Dedifferentiated amniotic fluid mesenchymal stem cell (primary cell): ENCODE results near the gene POLR3K.
"Not testable (repeated sequence)": the region's sequence is repeated elsewhere in the genome, so short reads cannot be mapped to it uniquely, and the experiment has no call there.

Source experiments
- DNase-seq: peaks from one replicate; pipeline ENCODE4 v3.0.0-alpha.2; 2016; ENCODE audit errors: extremely low spot score

Gene POLR3K

DNA sequence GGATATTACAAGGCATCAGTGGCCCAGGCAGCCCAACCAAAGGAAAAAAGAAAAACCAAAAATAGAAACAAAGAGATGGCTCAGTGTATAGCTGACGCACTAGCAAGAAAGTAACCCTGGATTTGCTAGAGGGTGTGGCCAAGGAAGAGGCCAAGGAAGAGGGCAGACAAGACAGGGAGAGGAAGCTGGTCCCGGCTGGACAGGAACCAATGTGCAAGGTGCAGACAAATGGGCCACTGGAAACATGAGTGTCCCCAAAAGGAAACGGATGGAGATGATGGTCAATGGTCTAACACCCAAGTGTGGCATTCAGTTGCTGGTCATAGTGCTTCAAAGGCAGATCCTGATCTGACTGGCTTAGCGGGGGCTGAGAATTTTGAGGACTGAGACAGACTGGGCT lies 10.7 kb downstream of the POLR3K start:
- DNase-seq: no peak

DNA sequence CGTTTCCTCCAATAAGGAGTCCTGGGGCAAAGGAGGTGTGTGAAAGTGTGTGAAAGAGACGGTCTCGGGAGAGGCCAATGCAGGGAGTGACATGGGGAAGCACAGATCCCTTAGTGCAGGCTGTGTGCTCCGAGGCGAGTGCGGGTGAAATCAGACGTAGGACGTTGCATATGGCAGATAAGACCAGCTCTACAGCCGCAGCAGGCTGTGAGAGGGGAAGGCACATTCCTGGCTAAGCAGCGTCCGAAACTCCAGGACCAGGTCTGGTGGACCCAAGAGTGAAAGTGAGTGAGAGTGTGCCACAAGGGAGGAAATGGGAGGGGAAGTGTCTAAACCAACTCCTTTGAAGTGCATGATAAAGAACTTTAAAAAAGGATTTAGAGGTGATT lies 11.3 kb downstream of the POLR3K start:
- no peak for DNase-seq

DNA sequence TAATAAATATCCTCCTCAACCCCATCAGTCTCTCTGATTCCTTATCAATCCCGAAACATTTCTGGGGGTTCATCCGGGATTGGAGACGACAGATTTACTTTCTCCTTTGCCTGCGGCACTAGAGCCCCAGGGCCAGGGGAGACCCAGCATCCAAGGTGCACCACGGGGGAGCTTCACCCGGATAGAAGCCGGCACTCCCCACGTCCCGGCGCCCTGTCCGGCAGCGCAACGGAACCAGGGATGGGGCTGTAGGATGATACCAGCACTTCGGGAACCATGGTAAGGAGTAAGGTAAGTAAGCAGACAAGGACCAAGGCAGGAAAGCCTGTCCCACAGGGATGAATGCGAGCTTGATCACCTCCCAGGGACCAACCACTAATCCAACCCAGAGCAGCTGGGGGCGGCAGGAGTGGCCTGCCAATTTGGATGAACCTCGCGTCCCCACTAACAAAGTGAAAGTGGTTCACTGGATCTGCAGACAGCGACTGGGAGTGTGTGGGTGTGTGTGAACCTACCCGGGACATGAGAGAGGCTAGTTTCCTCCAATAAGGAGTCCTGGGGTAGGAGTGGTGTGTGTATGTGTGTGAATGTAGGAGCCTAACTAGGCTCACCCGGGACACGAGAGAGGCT lies 11.9 kb downstream of the POLR3K start:
- no peak for DNase-seq

DNA sequence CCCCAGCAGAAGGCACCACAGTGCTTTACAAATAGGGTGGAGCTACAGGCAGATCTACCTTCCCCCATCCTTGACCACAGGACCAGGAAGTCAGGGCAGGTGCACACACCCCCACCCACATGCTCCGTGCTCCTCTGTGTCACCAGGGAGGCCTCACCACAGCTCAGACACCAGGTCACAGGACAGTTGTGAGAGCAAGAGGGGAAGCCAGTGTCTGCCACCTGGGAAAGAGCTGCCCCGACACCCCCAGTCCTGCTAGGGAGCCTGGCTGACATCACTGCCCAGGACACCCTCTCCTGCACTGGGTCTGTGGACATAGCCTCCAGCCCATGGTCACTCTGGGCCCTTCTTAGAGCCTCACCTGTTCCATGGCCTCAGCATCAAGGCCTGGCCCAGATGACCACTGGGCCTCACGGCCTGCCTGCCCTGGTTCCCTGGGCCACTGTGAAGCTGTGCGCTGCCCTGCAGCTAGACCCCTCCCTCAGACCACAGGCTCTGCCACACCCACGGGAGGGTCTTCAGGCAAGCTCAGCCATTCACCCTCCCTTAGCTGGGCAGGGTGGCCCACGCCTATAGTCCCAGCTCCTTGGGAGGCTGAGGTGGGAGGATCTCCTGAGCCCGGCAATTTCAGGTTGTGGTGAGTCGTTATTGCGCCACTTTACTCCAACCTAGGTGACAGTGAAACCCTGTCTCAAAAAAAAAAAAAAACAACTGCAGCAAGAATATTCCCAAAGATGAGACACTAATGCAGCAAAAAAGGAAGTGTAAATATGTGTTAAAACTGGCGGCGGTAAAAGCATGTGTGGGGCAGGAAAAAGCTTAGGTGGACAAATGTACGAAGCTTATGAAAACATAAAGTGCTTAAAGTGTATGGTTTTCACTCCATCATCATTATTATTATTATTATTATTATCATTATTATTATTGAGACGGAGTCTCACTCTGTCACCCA lies 14.2 kb downstream of the POLR3K start:
- no peak for DNase-seq

DNA sequence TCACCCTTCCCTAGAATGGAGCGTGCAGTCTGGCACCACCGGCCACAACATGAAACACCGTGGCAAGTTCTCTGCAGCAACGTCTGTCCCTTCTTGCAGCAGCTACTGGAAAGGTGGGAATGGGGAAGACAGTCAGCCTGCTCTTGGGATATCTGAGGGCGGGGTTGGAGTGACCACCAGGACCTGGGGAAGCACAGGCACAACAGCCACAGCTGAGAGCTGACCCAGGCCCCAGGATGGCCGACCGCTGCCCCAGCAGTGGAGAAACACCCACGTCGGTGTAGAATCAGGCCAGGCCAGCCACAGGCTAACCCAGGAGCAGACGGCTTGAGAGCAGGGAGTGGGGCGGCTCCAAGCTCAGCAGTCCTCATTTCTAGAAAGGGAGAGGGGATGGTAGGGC lies 15.2 kb downstream of the POLR3K start:
- not testable (repeated sequence) for DNase-seq

- DNase-seq: no peak
These were observed 15.9 kb downstream of the POLR3K start for GRCh38 chr16:37511-37910.

- DNase-seq: no peak
These were observed 16.9 kb downstream of the POLR3K start for GRCh38 chr16:36336-36984.

DNA sequence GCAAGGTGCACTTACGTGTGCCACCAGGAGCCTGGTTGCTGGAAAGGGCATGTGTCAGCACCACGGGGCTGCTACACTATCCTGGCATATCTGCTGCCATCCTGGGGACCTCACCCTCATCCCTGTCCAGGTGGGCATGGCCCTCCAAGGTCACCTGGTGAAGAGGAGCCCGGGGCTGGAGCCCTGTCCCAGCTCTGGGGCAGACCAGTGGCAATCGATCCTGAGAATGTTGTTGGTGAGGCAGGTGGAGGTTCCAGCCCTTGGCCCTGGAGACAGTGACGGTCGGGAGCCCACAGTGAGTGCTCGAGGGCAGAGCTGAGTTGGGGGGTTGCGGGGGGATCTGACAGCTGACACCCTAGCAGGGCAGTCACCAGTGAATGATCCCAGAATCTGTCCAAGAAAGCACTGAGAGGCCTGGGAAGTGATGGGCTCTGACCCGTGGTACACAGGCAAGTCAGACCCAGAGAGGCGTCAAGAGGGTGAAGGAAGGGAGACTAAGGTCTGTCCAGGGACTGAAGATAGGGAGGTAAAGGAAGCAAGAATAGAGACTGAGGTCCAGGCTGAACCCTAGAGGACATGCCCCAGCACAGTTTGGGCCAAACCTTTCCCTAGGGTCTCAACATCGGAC lies 17.6 kb downstream of the POLR3K start:
- DNase-seq: no peak

DNA sequence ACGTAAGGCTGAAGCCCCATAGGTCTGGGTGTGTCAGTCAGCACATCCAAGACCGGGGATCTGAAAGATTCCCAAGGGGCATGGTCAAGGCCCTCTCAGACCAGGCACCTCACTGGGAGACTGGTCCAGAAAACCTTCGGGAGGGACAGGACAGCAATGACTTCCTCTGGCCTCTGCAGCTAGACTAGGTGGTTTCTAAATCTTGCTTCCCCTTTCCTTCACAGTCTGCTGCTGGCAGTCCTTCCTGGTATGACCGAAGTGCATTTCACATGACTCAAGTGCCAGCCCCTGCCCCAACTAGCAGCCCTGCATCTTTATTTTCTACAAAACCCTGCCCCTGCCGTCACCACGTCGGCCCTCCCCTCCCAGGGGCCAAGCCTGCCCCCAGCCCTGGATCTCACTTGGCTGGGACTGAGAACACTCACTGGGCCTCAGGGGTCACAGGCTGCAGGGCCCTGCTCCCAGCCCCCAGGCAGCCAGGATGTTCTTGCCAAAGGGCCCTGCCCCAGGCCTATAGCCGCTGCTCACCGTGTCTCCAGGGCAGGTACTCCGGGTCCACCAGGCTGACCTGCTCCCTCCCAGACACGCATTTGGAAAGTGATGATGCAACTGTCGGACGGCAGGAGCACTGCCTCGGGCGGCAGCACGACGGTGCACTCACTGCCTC lies 18.3 kb downstream of the POLR3K start:
- DNase-seq: no peak

DNA sequence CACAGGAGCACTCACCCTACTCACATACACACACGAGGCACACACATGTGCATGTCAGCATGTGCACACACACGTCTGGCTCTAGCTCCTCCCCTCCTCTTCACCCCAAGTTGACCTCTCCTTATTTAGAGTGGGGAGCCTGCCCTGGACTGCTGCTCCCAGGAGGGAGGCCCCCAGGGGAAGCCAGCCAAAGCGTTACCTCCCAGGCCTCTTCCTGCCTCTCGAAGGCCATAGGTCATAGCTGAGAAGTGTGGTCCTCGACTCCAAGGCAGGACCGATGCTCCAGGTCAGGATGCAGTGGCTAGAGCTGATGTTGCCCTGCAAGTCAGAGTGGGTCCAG lies 18.8 kb downstream of the POLR3K start:
- no peak for DNase-seq

DNA sequence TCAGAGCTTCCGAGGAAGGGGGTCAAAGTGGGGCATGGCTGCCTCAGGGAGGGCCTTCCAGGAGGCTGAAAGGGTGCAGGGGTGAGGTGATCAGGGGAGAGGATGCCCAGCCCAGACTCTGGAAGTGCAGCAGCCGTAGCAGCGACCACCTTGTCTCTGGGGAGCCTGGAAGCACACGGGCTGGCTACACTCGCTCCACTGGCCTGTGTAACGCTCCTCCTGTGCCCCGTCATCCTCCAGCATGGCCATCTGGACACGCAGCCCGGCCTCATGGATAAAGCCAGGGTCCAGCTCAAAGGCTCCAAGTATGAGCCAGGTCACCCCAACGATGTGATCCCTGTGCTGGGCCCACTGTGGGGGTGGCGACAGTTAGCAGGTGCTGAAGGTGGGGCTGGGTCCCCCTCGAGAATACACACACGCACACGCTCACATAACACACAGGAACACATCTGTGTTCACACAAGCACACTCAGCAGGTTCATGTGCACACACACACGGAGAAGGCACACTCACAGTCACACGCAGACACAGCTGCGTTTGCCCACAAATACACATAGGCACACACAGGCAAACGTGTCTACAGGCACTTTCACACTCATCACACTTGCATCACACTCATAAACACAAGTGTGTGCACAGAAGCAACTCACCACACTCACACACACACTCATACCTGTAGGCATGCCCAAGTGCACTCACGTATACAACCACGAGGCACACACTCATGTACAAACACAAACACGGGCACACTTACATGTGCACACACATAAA lies 19.3 kb downstream of the POLR3K start:
- no peak for DNase-seq

DNA sequence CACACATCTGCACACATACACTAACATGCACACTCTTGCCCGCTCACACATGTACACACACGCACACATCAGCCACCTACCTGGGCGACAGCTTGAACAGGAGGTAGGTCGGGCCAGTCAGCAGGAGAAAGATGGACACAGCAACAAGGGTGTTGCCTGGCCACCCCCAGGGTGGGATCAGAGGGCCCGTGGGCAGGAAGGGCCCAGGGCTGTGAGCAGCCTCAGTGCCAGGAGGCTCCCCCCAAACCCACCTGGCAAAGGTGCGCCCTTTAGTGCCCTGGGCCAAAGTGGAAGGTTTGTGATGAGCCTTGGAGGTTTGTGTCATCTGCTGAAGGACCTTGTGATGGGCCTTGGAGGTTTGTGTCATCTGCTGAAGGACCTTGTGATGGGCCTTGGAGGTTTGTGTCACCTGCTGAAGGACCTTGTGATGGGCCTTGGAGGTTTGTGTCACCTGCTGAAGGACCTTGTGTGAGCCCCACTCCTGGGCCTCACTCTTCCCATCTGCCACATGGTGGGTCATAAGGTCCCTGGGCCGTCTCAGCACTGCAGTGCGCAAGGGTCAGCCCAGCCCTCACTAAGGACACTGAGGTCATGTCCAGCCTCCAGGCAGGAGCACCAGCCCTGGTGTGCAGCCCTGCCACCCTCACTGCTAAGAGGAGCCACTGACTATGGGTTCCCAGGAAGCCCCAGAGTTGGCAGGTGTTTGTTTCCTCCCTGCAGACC lies 20.1 kb downstream of the POLR3K start:
- not testable (repeated sequence) for DNase-seq

- not testable (repeated sequence) for DNase-seq
These were observed 22.8 kb downstream of the POLR3K start for GRCh38 chr16:30627-31026.

- DNase-seq: not testable (repeated sequence)
These were observed 27.5 kb downstream of the POLR3K start for GRCh38 chr16:25926-26348.

GRCh38 chr16:24151-24550 lies 29.3 kb downstream of the POLR3K start:
- not testable (repeated sequence) for DNase-seq

DNA sequence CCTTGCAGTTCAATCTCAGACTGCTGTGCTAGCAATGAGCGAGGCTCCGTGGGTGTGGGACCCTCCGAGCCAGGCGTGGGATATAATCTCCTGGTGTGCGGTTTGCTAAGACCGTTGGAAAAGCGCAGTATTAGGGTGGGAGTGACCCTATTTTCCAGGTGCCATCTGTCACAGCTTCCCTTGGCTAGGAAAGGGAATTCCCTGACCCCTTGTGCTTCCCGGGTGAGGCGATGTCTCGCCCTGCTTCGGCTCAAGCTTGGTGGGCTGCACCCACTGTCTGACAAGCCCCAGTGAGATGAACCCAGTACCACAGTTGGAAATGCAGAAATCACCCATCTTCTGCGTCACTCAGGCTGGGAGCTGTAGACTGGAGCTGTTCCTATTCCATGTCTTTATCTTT lies 32.5 kb downstream of the POLR3K start:
- DNase-seq: not testable (repeated sequence)

DNA sequence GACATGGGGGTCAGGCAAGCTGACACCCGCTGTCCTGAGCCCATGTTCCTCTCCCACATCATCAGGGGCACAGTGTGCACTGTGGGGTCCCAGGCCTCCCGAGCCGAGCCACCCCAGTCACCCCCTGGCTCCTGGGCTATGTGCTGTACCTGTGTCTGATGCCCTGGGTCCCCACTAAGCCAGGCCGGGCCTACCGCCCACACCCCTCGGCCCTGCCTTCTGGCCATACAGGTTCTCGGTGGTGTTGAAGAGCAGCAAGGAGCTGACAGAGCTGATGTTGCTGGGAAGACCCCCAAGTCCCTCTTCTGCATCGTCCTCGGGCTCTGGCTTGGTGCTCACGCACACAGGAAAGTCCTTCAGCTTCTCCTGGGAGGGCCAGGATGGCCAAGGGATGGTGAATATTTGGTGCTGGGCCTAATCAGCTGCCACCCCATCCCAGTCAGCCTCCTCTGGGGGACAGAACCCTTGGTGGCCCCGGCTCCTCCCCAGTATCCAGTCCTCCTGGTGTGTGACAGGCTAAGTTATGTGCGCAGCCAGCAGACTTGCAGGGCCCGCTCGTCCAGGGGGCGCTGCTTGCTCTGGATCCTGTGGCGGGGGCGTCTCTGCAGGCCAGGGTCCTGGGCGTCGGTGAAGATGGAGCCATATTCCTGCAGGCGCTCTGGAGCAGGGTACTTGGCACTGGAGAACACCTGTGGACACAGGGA lies 36.2 kb downstream of the POLR3K start:
- DNase-seq: not testable (repeated sequence)

DNA sequence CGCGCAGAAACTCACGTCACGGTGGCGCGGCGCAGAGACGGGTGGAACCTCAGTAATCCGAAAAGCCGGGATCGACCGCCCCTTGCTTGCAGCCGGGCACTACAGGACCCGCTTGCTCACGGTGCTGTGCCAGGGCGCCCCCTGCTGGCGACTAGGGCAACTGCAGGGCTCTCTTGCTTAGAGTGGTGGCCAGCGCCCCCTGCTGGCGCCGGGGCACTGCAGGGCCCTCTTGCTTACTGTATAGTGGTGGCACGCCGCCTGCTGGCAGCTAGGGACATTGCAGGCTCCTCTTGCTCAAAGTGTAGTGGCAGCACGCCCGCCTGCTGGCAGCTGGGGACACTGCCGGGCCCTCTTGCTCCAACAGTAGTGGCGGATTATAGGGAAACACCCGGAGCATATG lies 42.6 kb downstream of the POLR3K start:
- not testable (repeated sequence) for DNase-seq

- DNase-seq: no peak
These were observed 43.3 kb downstream of the POLR3K start for GRCh38 chr16:9903-10665.
